Lower leg skin (tissue), 4 donors: ENCODE results near the gene MOBP. TPM values are rescaled to one million over a fixed set of nuclear protein-coding genes. Genes with fewer than 3 reads are reported as not detected.
"Not testable (repeated sequence)": the region's sequence is repeated elsewhere in the genome, so short reads cannot be mapped to it uniquely, and the experiment has no call there.

ENCODE experiments used
- DNase-seq, 2 donors: peaks; one replicate each; pipeline ENCODE4 v3.0.0-alpha.2; 2019; ENCODE audit warnings: low spot score in 2 of 2
- H3K4me3 ChIP-seq: fragments of 200-600 bp; sonication (generic); 2 replicates; pipeline ENCODE4 v1.5.1; 2017; ENCODE audit warnings: mild to moderate bottlenecking, low read depth; ENCODE audit not compliant: poor library complexity, severe bottlenecking
- CTCF ChIP-seq, 3 donors: fragments of 450-650 bp; IDR thresholded peaks; one replicate each; pipeline ENCODE4 v1.5.1; 2016; ENCODE audit warnings: antibody characterized with exemption in 3 of 3, mild to moderate bottlenecking in 3 of 3, moderate library complexity in 2 of 3
- POLR2A ChIP-seq, 2 donors: fragments of 450-650 bp; IDR thresholded peaks; one replicate each; pipeline ENCODE4 v1.6.1; 2016 to 2017; ENCODE audit warnings: antibody characterized with exemption in 2 of 2, mild to moderate bottlenecking in 1 of 2, moderate library complexity in 1 of 2
- WGBS, 2 donors: methylation state at CpG; one replicate each; pipeline ENCODE4 v1.1.5; 2018; 5-methylcytosine and 5-hydroxymethylcytosine counted together
- intact Hi-C: fragments of 100-400 bp; cut with DNase I; formaldehyde crosslinking; loops from one replicate; pipeline ENCODE4 v1.15.0; 2023; ENCODE audit warnings: low total_unique reads
- total RNA-seq, 4 donors: library from RNA; depleted of rRNA; stranded (reverse); fragments of >200 nt; gene quantifications; one replicate each; pipeline ENCODE4 v1.1.0, GENCODE V29; 2016

The MOBP gene
- total RNA-seq, 4 donors from 2014 or later: 0.11 to 0.16 (median 0.13) TPM; not detected in 1

DNA sequence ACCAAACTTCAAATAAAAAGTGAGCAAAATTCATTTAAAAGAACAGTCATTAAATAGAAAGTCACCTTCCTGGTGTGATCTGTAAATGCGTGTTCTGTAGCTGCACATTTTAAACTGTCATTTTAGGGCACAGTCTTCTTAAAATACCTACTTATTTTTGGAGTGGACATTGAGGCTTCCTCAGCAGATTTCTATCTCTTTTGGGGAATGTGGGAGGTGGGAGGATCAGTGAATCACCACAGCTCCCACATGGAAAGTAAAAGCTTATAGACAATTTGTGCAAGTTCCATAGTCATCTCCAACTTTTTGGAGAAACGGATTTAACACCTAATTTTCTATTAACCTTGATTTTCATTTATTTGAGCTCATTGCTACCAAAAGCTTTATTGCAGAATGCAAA lies 21.0 kb upstream of the MOBP start:
- TF ChIP-seq CTCF (IDR thresholded peaks at IDR 0.05): no peak
- no peak for TF ChIP-seq POLR2A (IDR thresholded peaks at IDR 0.05)
- intact Hi-C loops: loop anchor here (10.0 kb wide), 1 partner anchor 48 kb away; no protein-coding TSS in a partner anchor
- 86 to 88% methylated on average over 2 of the region's 2 CpGs for WGBS, 2 donors
- no peak overlapping the region for H3K4me3 ChIP-seq
- no peak for DNase-seq

- DNase-seq: peak in 1 of 2 donors; percentile 71
- TF ChIP-seq POLR2A (IDR thresholded peaks at IDR 0.05) (no peak), CTCF (IDR thresholded peaks at IDR 0.05) (no peak)
- intact Hi-C loops: loop anchor here (10.0 kb wide), 1 partner anchor 47 kb away; no protein-coding TSS in a partner anchor
- 24 to 25% methylated on average over 13 of the region's 13 CpGs for whole genome bisulfite sequencing, 2 donors
- H3K4me3 ChIP-seq: no peak overlapping the region
Observed at GRCh38 chr3:39447637-39448483, 19.6 kb upstream of the MOBP start.

DNA sequence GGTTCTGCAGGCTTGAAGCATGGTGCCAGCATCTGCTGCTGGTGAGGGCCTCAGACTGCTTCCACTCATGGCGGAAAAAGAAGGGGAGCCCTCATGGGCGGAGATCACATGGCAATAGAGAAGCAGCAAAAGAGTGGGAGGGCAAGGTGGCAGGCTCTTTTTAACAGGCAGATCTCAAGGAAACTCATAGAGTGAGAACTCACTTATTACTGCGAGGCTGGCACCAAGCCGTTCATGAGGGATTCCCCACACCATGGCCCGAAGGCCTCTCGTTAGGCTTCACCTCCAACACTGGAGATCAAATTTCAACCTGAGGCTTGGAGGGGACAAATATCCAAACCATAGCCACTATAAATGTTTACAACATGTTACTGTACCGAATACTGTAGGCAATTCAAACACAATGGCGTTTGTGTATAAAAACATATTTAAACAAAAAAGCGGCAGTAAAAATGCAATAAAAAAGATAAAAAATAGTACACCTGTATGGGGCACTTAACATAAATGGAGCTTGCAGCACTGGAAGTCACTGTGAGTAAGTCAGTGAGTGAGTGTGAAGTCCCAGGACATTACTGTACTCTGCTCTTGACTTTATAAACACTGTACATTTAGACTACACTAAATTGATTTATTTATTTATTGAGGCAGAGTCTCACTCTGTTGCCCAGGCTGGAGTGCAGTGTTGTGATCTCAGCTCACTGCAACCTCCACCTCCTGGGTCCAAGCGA lies 18.8 kb upstream of the MOBP start:
- H3K4me3 ChIP-seq: no peak overlapping the region
- no peak for DNase-seq
- intact Hi-C loops: loop anchor here (10.0 kb wide), 1 partner anchor 46 kb away; no protein-coding TSS in a partner anchor
- 64 to 67% methylated on average over 10 of the region's 10 CpGs for WGBS, 2 donors
- no peak for TF ChIP-seq CTCF (IDR thresholded peaks at IDR 0.05)
- no peak for TF ChIP-seq POLR2A (IDR thresholded peaks at IDR 0.05)

- intact Hi-C loops: loop anchor here (10.0 kb wide), 1 partner anchor 45 kb away; no protein-coding TSS in a partner anchor
- TF ChIP-seq POLR2A (IDR thresholded peaks at IDR 0.05) (no peak), CTCF (IDR thresholded peaks at IDR 0.05) (no peak)
- no peak for DNase-seq
- 80% methylated on average over 3 of the region's 3 CpGs for WGBS, 2 donors
- H3K4me3 ChIP-seq: no peak overlapping the region
Observed at GRCh38 chr3:39449796-39450195, 17.7 kb upstream of the MOBP start.

- 66% methylated on average over 1 of the region's 1 CpG for WGBS, 2 donors
- TF ChIP-seq CTCF (IDR thresholded peaks at IDR 0.05): no peak
- no peak for TF ChIP-seq POLR2A (IDR thresholded peaks at IDR 0.05)
- intact Hi-C loops: no loop called here
- no peak overlapping the region for H3K4me3 ChIP-seq
- DNase-seq: no peak
Observed at GRCh38 chr3:39453134-39453533, 14.3 kb upstream of the MOBP start.

GRCh38 chr3:39453872-39454271 lies 13.6 kb upstream of the MOBP start:
- H3K4me3 ChIP-seq, DNase-seq, intact Hi-C loops: not testable (repeated sequence)
- 85 to 86% methylated on average over 7 of the region's 7 CpGs for WGBS, 2 donors
